Keratinocyte (primary cell): Measurements from ENCODE around the gene ALDH1A3. TPM values are rescaled to one million over a fixed set of nuclear protein-coding genes. Genes with fewer than 3 reads are reported as not detected.

Source experiments
- DNase-seq: peaks from one replicate; pipeline ENCODE4 v3.0.0-alpha.2; 2011; ENCODE audit warnings: low read depth, missing footprints, low spot score
- FAIRE-seq: peaks from 2 replicates; lab custom pipeline; 2011; peaks lifted over from hg19 to GRCh38; lab: Jason Lieb, UNC
- H2AFZ ChIP-seq: 2 replicates; pipeline ENCODE4 v1.6.0; 2012; ENCODE audit warnings: low read length, control low read depth, inconsistent platforms; ENCODE audit not compliant: control insufficient read depth
- H3K27ac ChIP-seq: 2 replicates; pipeline ENCODE4 v1.5.1; 2011; ENCODE audit warnings: low read length; ENCODE audit not compliant: control insufficient read depth, insufficient read depth
- H3K27me3 ChIP-seq: 3 replicates; pipeline ENCODE4 v1.6.0; 2011; ENCODE audit warnings: low read length; ENCODE audit not compliant: control insufficient read depth, insufficient read depth; ENCODE audit errors: extremely low read depth
- H3K36me3 ChIP-seq, 2 experiments: 2 replicates in 1 of 2; 3 replicates in 1 of 2; pipeline ENCODE4 v1.5.1; 2011; ENCODE audit warnings: low read length in 2 of 2, mild to moderate bottlenecking in 1 of 2; ENCODE audit not compliant: control insufficient read depth in 2 of 2, insufficient read depth in 2 of 2; ENCODE audit errors: extremely low read depth in 1 of 2
- H3K4me1 ChIP-seq: 3 replicates; pipeline ENCODE4 v1.5.1; 2011; ENCODE audit warnings: low read length; ENCODE audit not compliant: control insufficient read depth, insufficient read depth; ENCODE audit errors: extremely low read depth
- H3K4me2 ChIP-seq: 3 replicates; pipeline ENCODE4 v1.6.0; 2011; ENCODE audit warnings: low read depth, low read length; ENCODE audit not compliant: control insufficient read depth, insufficient read depth; ENCODE audit errors: extremely low read depth
- H3K4me3 ChIP-seq, 3 experiments: fragments of 200-600 bp in 1 of 3; sonication (generic) in 1 of 3; 2 replicates in 2 of 3; 3 replicates in 1 of 3; pipeline ENCODE4 v1.5.1; 2011 to 2016; ENCODE audit warnings: low read length in 3 of 3, mild to moderate bottlenecking in 3 of 3, control low read depth in 2 of 3, inconsistent platforms in 1 of 3, low read depth in 1 of 3, mixed read lengths in 1 of 3, mixed run types in 1 of 3, moderate library complexity in 1 of 3; ENCODE audit not compliant: control insufficient read depth in 2 of 3, insufficient read depth in 2 of 3; ENCODE audit errors: extremely low read depth in 1 of 3
- H3K79me2 ChIP-seq: 2 replicates; pipeline ENCODE4 v1.6.0; 2012; ENCODE audit warnings: low read length; ENCODE audit not compliant: control insufficient read depth, insufficient read depth
- H3K9ac ChIP-seq: 3 replicates; pipeline ENCODE4 v1.6.0; 2011; ENCODE audit warnings: low read length; ENCODE audit not compliant: control insufficient read depth, insufficient read depth; ENCODE audit errors: extremely low read depth
- H3K9me1 ChIP-seq: 3 replicates; pipeline ENCODE4 v1.6.0; 2011; ENCODE audit warnings: low read length; ENCODE audit not compliant: control insufficient read depth, insufficient read depth; ENCODE audit errors: extremely low read depth
- H3K9me3 ChIP-seq: 2 replicates; pipeline ENCODE4 v1.5.1; 2012; ENCODE audit warnings: low read depth, low read length; ENCODE audit not compliant: control insufficient read depth
- H4K20me1 ChIP-seq: 3 replicates; pipeline ENCODE4 v1.6.0; 2011; ENCODE audit warnings: low read length; ENCODE audit not compliant: control insufficient read depth, insufficient read depth; ENCODE audit errors: extremely low read depth
- CTCF ChIP-seq, 3 experiments: IDR thresholded peaks in 1 of 3; conservative IDR thresholded peaks in 1 of 3; optimal IDR thresholded peaks in 1 of 3; 2 replicates in 2 of 3; 3 replicates in 1 of 3; pipeline versions ENCODE3 to v1.5.1; 2011; ENCODE audit warnings: low read length in 3 of 3, mild to moderate bottlenecking in 3 of 3, moderate library complexity in 2 of 3, control low read depth in 1 of 3, inconsistent platforms in 1 of 3; ENCODE audit not compliant: insufficient read depth in 2 of 3; ENCODE audit errors: extremely low read depth in 1 of 3
- EZH2 ChIP-seq: IDR thresholded peaks from one replicate; pipeline ENCODE4 v1.6.1; 2012; ENCODE audit warnings: inconsistent platforms, mild to moderate bottlenecking, low read length, moderate library complexity
- dilution Hi-C: fragments of 300-500 bp; cut with MboI; formaldehyde crosslinking; loops from one replicate; pipeline ENCODE4 v1.7.0; 2020; ENCODE audit warnings: low sequenced_read_pairs; ENCODE audit not compliant: extremely low pct_ligation_motif_present
- polyA plus RNA-seq, 5 experiments: library from polyadenylated mRNA; depleted of rRNA in 3 of 5; stranded (reverse) in 3 of 5; stranded (forward) in 1 of 5; unstranded in 1 of 5; fragments of >200 nt; gene quantifications; 1 replicate in 1 of 5; 2 replicates in 3 of 5; 3 replicates in 1 of 5; pipeline versions ENCODE4 v1.2.1 to v1.2.3, GENCODE V29; 2011 to 2012; ENCODE audit warnings: missing spikeins in 2 of 5, low read depth in 1 of 5, low replicate concordance in 1 of 5

The ALDH1A3 gene
- polyA plus RNA-seq, 1 donor (not counting 4 experiments of a cell fraction or from before 2014, with no cell fraction given), result 218 TPM

- Histone ChIP-seq H3K36me3 (peaks cover 0 to 5% of the 10 kb centered on the region in 2 experiments), H3K9me3 (no peaks in the 10 kb centered on the region), H3K27ac (no peak overlapping the region), H4K20me1 (peaks cover 3% of the 10 kb centered on the region), H3K27me3 (no peaks in the 10 kb centered on the region), H3K9ac (no peak overlapping the region), H2AFZ (no peak overlapping the region), H3K4me2 (no peak overlapping the region), H3K4me3 (no peak overlapping the region), H3K9me1 (peaks cover 3% of the 10 kb centered on the region), H3K79me2 (no peaks in the 10 kb centered on the region), H3K4me1 (peaks cover 23% of the 10 kb centered on the region)
- TF ChIP-seq CTCF (optimal IDR thresholded peaks at IDR 0.05 in 1 of 3, IDR thresholded peaks at IDR 0.05 in 1 of 3, conservative IDR thresholded peaks at IDR 0.05 in 1 of 3; ENCODE audit: extremely low read depth in 1 of 3, insufficient read depth in 2 of 3, low read length in 3 of 3) (no peak), EZH2 (no peak)
- no peak for DNase-seq
- dilution Hi-C loops, result no loop called here
- no peak for FAIRE-seq
Observed at GRCh38 chr15:100932676-100933348, 53.2 kb downstream of the ALDH1A3 start.

GRCh38 chr15:100934166-100934565 is 54.5 kb downstream of the ALDH1A3 start:
- H3K4me2 ChIP-seq, result no peak overlapping the region
- H3K9me3 ChIP-seq, result no peaks in the 10 kb centered on the region
- no peak overlapping the region for H3K27ac ChIP-seq
- peaks cover 0 to 3% of the 10 kb centered on the region in 2 experiments for H3K36me3 ChIP-seq
- no peaks in the 10 kb centered on the region for H3K79me2 ChIP-seq
- H3K4me1 ChIP-seq, result peaks cover 12% of the 10 kb centered on the region
- H3K9me1 ChIP-seq, result no peaks in the 10 kb centered on the region
- no peaks in the 10 kb centered on the region for H4K20me1 ChIP-seq
- no peak overlapping the region for H2AFZ ChIP-seq
- no peaks in the 10 kb centered on the region for H3K27me3 ChIP-seq
- H3K4me3 ChIP-seq, result no peak overlapping the region
- dilution Hi-C loops, result no loop called here
- H3K9ac ChIP-seq, result no peak overlapping the region
- TF ChIP-seq CTCF (optimal IDR thresholded peaks at IDR 0.05 in 1 of 3, IDR thresholded peaks at IDR 0.05 in 1 of 3, conservative IDR thresholded peaks at IDR 0.05 in 1 of 3; ENCODE audit: extremely low read depth in 1 of 3, insufficient read depth in 2 of 3, low read length in 3 of 3) (no peak), EZH2 (no peak)
- DNase-seq (no peak), FAIRE-seq (no peak)
